GM18873 (cell line): ENCODE measurements around the gene ADAMTS4.
A peak's percentile ranks its signal among the peaks of the same experiment; 100 is the strongest.

Experiments used
- ATAC-seq: cut with Tn5 transposase; IDR thresholded peaks from one replicate; pipeline ENCODE4 v1.9.1; 2021; ENCODE audit warnings: mild to moderate bottlenecking, moderate library complexity, moderate number of reproducible peaks; ENCODE audit not compliant: unreplicated experiment, low FRiP score

The ADAMTS4 gene

GRCh38 chr1:161159087-161159912 lies 39.6 kb downstream of the ADAMTS4 start, which contains the start of gene USP21:
Gene USP21, plus strand, starts transcription at chr1:161159500. Its CDS starts 1,141 bp downstream, at chr1:161160641.
- peak; percentile 62 for ATAC-seq

GRCh38 chr1:161158316-161159010 lies 40.4 kb downstream of the ADAMTS4 start:
- no peak for ATAC-seq

GRCh38 chr1:161157867-161158266 lies 41.0 kb downstream of the ADAMTS4 start:
- ATAC-seq = no peak

- no peak for ATAC-seq
Observed at GRCh38 chr1:161153682-161154337, 45.0 kb downstream of the ADAMTS4 start, which contains the start of gene UFC1. Gene UFC1, plus strand, starts transcription at chr1:161153978. Its CDS starts 20 bp downstream, at chr1:161153998.

- ATAC-seq = no peak
Observed at GRCh38 chr1:161153176-161153575, 45.7 kb downstream of the ADAMTS4 start.

- no peak for ATAC-seq
Observed at GRCh38 chr1:161145832-161146231, 53.0 kb downstream of the ADAMTS4 start.

GRCh38 chr1:161140755-161141400 lies 58.0 kb downstream of the ADAMTS4 start:
- ATAC-seq = no peak

- no peak for ATAC-seq
Observed at GRCh38 chr1:161139766-161140165, 59.1 kb downstream of the ADAMTS4 start.

- ATAC-seq = no peak
Observed at GRCh38 chr1:161138431-161138830, 60.4 kb downstream of the ADAMTS4 start.

- no peak for ATAC-seq
Observed at GRCh38 chr1:161137881-161138280, 61.0 kb downstream of the ADAMTS4 start.
